NT2/D1 (cell line): Measurements from ENCODE around the gene RCOR2.
A peak's percentile ranks its signal among the peaks of the same experiment; 100 is the strongest.

ENCODE experiments used
- DNase-seq: peaks from one replicate; pipeline ENCODE4 v3.0.0-alpha.2; 2011; ENCODE audit warnings: low read depth, low spot score
- H3K27me3 ChIP-seq: 2 replicates; pipeline ENCODE4 v1.6.0; 2011; ENCODE audit warnings: mild to moderate bottlenecking; ENCODE audit not compliant: insufficient read length, insufficient read depth
- H3K36me3 ChIP-seq: 2 replicates; pipeline ENCODE4 v1.6.1; 2011; ENCODE audit warnings: mild to moderate bottlenecking, low read length, mixed read lengths; ENCODE audit not compliant: insufficient read depth, insufficient read length
- H3K4me1 ChIP-seq: 2 replicates; pipeline ENCODE4 v1.5.1; 2011; ENCODE audit not compliant: insufficient read depth, insufficient read length
- H3K4me3 ChIP-seq: 2 replicates; pipeline ENCODE4 v1.5.1; 2011; ENCODE audit warnings: low read depth; ENCODE audit not compliant: insufficient read length
- H3K9ac ChIP-seq: 2 replicates; pipeline ENCODE4 v1.6.0; 2011; ENCODE audit warnings: low read depth; ENCODE audit not compliant: insufficient read length
- H3K9me3 ChIP-seq: 2 replicates; pipeline ENCODE4 v1.5.1; 2011; ENCODE audit warnings: mild to moderate bottlenecking, low read length; ENCODE audit not compliant: insufficient read depth
- SUZ12 ChIP-seq: IDR thresholded peaks from 2 replicates; pipeline ENCODE4 v1.6.1; 2011; ENCODE audit not compliant: insufficient read length, insufficient read depth; ENCODE audit errors: extremely low read depth
- YY1 ChIP-seq: IDR thresholded peaks from 2 replicates; pipeline ENCODE4 v1.6.1; 2011; ENCODE audit not compliant: insufficient read length, insufficient read depth
- ZNF274 ChIP-seq: IDR thresholded peaks from 2 replicates; pipeline ENCODE4 v1.6.1; 2011; ENCODE audit warnings: mild to moderate bottlenecking, low read depth, low read length

Gene RCOR2

GRCh38 chr11:63874511-63874910, 42.5 kb downstream of the RCOR2 start:
- Histone ChIP-seq H3K9ac (no peak overlapping the region), H3K4me3 (no peak overlapping the region), H3K9me3 (no peaks in the 10 kb centered on the region), H3K27me3 (no peaks in the 10 kb centered on the region), H3K36me3 (peaks cover 21% of the 10 kb centered on the region), H3K4me1 (peaks cover 14% of the 10 kb centered on the region)
- TF ChIP-seq SUZ12 (no peak), YY1 (no peak), ZNF274 (no peak)
- DNase-seq: no peak

GRCh38 chr11:63873311-63873710, 43.7 kb downstream of the RCOR2 start:
- Histone ChIP-seq H3K9me3 (no peaks in the 10 kb centered on the region), H3K27me3 (no peaks in the 10 kb centered on the region), H3K4me3 (no peak overlapping the region), H3K9ac (peak overlapping the region; percentile 5), H3K4me1 (peaks cover 13% of the 10 kb centered on the region), H3K36me3 (peaks cover 27% of the 10 kb centered on the region)
- no peak for DNase-seq
- no peak for TF ChIP-seq ZNF274
- no peak for TF ChIP-seq SUZ12
- no peak for TF ChIP-seq YY1

DNA sequence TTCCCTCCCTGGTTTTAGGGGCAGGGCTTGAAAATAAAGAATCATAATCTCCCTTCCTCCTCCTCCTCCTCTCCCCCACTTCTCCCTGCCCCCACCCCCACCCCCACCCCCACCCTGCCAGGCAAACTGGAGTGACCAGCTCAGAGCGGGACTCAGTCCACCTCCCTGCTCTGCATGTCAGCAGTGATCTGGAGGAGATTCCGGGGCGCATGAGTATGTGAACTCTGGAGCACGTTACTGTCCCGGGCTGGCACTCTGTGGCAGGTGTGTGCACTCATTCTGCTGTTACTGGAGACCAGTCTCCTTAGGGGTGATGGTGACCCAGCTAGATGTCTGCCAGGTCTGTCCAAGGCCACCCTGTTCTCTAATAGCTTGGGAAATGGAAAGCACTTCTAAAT, 44.2 kb downstream of the RCOR2 start:
- no peak for DNase-seq
- Histone ChIP-seq H3K4me3 (no peak overlapping the region), H3K9me3 (no peaks in the 10 kb centered on the region), H3K4me1 (peaks cover 11% of the 10 kb centered on the region), H3K36me3 (peaks cover 28% of the 10 kb centered on the region), H3K9ac (no peak overlapping the region), H3K27me3 (no peaks in the 10 kb centered on the region)
- TF ChIP-seq ZNF274 (no peak), YY1 (no peak), SUZ12 (no peak)

- peaks cover 28% of the 10 kb centered on the region for H3K36me3 ChIP-seq
- TF ChIP-seq SUZ12: no peak
- TF ChIP-seq ZNF274: no peak
- TF ChIP-seq YY1: no peak
- no peak overlapping the region for H3K9ac ChIP-seq
- no peaks in the 10 kb centered on the region for H3K27me3 ChIP-seq
- no peak for DNase-seq
- no peaks in the 10 kb centered on the region for H3K9me3 ChIP-seq
- peaks cover 8% of the 10 kb centered on the region for H3K4me1 ChIP-seq
- no peak overlapping the region for H3K4me3 ChIP-seq
These were observed 44.8 kb downstream of the RCOR2 start for GRCh38 chr11:63871962-63872799.

- H3K9me3 ChIP-seq: no peaks in the 10 kb centered on the region
- peaks cover 11% of the 10 kb centered on the region for H3K4me1 ChIP-seq
- no peaks in the 10 kb centered on the region for H3K27me3 ChIP-seq
- no peak overlapping the region for H3K9ac ChIP-seq
- peaks cover 24% of the 10 kb centered on the region for H3K36me3 ChIP-seq
- DNase-seq: no peak
- no peak overlapping the region for H3K4me3 ChIP-seq
- TF ChIP-seq SUZ12: no peak
- TF ChIP-seq ZNF274: no peak
- no peak for TF ChIP-seq YY1
These were observed 46.4 kb downstream of the RCOR2 start for GRCh38 chr11:63870351-63871140.

DNA sequence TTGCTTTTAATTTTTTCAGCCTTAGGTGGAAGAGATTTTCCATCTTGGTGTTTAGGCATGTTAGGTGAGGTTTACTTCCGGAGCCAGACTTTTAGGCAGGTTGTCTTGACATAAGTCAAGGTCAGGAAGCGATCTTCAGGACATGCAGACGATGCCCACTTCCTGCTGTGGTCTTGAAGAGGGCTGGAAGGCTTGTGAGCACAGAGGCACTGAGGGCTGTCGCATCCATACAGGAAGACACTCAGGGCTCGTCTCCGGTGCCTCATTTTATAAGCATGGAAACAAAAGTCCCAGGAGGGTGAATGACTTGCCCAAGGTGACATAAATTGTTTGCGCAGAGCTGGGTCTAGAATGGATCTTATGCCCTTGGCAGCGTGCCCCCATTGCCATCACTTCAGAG, 47.3 kb downstream of the RCOR2 start:
- Histone ChIP-seq H3K9me3 (no peaks in the 10 kb centered on the region), H3K27me3 (no peaks in the 10 kb centered on the region), H3K4me3 (no peak overlapping the region), H3K36me3 (peaks cover 18% of the 10 kb centered on the region), H3K9ac (no peak overlapping the region), H3K4me1 (peaks cover 11% of the 10 kb centered on the region)
- DNase-seq: no peak
- TF ChIP-seq YY1 (no peak), ZNF274 (no peak), SUZ12 (no peak)

DNA sequence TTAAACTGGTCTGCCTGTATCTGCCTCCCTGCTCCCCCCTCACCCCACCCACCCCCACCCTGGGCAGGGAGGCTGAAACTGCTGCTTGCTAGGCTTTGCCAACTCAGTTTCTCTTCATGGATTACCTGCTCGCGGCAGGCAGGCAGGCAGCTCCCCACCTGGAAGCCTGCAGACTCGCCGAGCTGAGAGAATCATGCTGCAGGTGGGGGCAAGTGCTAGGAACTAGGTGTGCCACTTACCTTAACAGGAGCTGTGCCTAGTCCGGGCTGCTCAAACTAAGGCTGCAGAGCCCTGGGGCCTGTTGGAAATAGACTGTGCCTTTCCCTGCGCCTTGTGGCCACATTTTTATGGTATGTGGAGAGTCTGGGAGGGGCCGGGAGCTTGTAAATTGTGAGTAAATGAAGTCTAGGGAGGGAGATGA, 47.8 kb downstream of the RCOR2 start:
- H3K9ac ChIP-seq: no peak overlapping the region
- H3K4me3 ChIP-seq: no peak overlapping the region
- peaks cover 16% of the 10 kb centered on the region for H3K36me3 ChIP-seq
- peaks cover 11% of the 10 kb centered on the region for H3K4me1 ChIP-seq
- no peak for TF ChIP-seq ZNF274
- TF ChIP-seq SUZ12: no peak
- no peak for TF ChIP-seq YY1
- H3K9me3 ChIP-seq: no peaks in the 10 kb centered on the region
- no peak for DNase-seq
- no peaks in the 10 kb centered on the region for H3K27me3 ChIP-seq
